Fibroblast of skin of left quadriceps (primary cell): ENCODE data around the gene LCN12.

Experiments
- DNase-seq, 2 experiments: peaks; one replicate each; pipeline ENCODE4 v3.0.0-alpha.2; 2013; ENCODE audit warnings: low read depth in 2 of 2

The LCN12 gene

GRCh38 chr9:136957901-136958300 lies 5.8 kb downstream of the LCN12 start:
- DNase-seq: no peak

- no peak for DNase-seq
Observed at GRCh38 chr9:136958473-136958872, 6.4 kb downstream of the LCN12 start.

DNA sequence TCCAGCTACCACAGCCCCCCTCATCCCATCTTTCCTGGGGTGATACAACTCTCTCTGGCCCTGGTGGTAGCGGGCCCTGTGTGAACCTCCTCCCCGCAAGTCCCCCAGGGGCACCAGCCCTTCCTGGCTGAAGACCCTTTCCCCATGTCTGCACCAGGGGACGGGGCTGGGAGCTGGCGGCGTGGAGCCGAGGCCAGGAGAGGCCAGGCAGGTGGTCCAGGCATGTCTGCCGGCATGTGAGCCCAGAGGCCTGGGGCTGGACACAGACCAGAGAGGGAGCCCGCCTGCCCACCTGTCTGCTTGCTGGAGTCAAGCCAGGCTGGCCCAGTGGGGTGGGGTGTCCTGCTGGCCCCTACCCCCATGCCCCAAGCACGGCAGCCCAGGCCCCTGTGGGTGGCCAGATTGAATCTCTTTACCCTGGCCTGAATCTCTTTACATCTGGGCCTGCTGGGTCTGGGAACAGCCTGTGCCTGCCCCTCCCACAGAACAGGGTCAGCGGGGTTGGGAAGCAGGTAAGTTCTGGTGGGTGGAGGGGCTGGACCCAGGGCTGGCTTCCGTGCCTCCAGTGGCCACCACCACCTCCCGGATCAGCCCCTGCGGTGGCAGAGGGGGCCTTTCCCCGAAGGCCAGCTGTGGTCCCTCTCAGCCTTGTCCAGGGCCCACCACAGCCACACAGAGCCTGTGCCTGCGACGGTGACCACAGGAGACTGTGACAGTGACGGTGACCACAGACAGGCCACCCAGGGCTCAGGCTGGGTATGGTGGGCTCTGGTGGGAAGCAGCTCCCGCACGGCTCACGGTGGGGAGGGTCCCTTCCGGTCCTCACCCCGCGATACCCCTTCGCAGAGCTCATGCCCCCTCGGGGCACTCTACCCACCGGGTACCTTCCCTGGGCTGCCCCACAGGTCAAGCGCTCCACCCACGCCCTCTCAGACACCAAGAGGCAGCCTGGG lies 7.1 kb downstream of the LCN12 start:
- no peak for DNase-seq

DNA sequence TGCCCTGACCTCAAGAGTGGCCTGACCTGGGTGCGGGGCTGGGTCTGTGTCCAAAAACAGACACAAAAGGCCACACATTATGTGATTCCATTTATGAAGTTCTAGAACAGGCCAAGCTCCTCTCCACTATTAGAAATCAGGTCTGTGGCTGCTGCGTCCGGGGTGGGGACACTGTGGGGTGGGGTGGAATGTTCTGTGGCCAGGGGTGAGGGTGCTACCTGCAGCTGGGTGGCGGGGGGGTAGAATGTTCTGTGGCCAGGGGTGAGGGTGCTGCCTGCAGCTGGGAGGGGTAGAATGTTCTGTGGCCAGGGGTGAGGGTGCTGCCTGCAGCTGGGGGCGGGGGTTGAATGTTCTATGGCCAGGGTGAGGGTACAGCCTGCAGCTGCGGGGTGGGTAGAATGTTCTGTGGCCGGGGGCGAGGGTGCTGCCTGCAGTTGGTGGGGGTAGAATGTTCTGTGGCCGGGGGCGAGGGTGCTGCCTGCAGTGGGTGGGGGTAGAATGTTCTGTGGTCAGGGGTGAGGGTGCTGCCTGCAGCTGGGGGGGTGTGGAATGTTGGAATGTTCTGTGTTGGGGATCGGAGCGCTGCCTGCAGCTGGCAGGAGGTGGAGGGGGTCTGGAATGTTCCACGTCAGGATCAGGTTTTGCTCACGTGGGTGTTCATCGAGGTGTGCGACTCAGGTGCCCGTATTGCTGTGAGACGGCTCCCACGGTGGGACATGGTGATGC lies 8.3 kb downstream of the LCN12 start:
- no peak for DNase-seq

DNA sequence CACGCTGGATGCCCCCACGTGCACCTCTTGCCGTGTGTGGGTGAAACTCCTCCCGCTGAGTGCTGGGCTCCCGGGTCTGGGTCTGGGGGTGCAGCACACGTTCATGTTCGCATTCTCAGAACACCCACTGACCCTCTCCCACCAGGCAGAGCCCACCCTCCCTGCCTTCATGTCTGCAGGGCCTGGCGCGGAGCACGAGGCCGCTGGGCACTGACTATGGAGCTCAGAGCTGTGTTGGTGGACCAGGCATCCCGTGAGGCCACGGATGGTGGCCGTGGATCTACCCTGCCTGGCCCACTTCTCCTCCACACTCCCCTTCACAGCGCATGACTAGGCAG lies 8.8 kb downstream of the LCN12 start:
- no peak for DNase-seq

DNA sequence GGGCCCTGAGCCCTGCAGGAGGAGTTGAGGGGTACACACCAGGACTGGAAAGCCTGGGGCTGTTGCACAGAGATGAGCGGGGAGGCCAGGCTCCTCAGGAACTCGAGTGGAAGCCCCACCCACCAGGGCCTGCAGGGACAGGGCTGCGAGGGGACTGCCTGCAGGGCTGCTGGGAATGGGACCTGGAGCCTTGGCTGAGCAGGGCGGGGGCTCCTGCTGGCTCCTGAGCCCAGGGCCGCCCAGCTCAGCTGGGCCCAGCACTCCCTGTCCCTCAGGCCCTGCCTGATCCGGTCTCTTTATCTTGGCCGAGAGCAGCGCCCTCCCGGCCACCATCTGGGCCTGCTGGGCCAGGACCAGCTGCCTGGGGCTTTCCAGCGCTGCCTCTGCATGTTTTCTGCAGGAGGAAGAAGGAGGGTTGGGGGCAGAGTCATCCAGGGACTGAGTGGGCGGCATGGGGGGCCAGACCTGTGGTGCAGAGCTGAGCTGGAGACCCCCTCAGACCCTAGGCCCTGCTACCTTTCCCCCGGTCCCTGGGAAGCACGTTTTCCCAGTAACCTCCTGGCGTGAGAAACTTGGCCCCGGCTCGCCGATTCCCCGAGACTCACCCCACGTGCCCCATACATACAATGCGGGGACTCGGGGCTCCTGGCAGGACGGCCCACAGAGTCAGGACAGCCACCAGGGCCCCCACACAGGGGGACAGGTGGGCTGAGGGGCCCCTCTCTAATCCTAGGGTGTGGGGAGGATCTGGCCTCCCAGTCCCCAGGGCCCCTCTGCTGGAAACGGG lies 9.4 kb downstream of the LCN12 start:
- no peak for DNase-seq

GRCh38 chr9:136962163-136962562 lies 10.1 kb downstream of the LCN12 start:
- DNase-seq: no peak

DNA sequence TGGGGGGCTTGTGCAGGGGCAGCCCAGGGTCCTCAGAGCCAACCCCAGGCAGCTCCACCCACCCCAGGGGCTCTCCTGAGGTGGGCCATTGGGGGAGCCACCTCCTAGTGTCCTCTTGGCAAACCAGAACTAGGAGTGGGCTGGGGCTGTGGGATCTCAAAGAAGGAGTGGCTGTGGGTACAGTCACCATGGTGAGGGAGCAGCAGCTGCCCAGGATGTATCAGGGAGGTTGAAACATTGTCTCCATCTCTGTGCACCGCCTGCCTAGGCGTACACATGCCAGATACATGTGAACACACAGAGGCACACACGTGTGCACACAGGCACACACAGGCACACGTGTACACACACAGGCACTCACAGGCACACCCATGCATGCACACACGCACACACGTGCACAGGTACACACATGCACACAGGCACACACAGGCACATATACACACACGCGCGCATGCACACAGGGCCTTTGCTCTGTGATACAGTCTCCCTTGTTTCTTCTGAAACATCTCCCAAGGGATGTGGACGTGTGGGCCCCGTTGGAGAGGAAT lies 10.7 kb downstream of the LCN12 start:
- DNase-seq: no peak

DNA sequence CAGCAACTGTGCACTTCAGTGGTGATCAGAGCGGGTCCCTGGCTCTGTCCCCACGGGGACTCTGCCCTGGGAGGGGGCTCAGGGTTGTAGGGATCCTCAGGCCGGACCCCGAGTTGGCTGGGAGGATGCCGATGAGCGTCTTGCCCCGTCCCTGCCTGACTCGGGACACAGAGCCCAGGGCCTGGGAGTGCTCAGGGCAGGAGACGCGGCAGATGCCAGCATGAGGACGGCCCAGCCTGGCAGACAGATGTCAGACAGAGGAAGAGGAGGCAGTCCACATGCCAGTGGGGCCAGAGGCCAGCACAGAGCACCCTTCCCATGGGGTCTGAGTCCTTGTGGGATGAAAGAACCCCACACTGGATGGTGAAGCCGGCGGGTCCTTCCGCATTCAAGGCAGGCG lies 11.3 kb downstream of the LCN12 start:
- DNase-seq: no peak

DNA sequence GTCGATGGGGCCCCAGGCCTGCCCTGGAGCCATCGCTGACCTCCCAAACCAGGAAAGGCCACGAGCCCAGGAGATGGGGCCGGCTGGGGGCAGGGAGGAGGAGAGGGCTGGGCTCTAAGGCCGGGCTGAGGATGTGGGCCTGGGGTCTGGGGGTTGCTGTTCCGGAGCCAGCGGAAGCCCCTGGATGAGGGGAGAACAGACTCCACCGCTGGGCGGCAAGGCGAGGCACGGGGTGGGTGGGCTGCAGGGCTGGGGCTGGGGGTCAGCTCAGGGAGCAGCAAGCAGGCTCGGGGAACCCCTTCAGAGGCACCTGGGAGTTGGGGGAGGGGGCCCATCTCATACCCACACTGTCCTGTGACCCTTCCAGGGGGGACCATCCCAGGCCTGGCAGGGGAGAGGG lies 11.7 kb downstream of the LCN12 start:
- DNase-seq: no peak

DNA sequence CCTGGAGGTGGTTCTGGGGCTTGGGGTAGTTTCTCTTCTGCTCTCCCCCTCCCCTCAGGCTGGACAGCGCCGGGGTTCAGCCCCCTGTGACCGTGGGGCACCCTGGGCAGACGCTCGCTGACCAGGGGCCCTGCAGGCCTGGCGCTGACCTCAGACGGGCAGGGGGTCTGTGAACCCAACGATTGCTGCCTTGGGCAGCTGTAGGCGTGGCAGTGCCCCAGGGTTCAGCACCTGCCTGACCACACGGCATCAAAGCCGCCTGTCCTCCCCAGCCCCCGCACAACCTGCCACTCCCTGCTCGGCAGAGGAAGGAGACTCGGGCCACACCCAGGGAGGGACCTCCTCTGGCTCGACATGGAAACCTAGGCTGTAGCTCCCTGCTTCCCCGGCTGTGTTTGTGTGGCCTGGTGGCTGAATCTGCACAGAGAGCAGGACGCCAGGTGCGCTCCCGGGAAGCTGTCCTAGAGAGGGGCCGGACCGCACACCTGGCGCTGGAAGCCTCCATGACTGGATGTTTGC lies 12.2 kb downstream of the LCN12 start:
- DNase-seq: no peak

- DNase-seq: no peak
Observed at GRCh38 chr9:136964833-136965422, 12.9 kb downstream of the LCN12 start.

DNA sequence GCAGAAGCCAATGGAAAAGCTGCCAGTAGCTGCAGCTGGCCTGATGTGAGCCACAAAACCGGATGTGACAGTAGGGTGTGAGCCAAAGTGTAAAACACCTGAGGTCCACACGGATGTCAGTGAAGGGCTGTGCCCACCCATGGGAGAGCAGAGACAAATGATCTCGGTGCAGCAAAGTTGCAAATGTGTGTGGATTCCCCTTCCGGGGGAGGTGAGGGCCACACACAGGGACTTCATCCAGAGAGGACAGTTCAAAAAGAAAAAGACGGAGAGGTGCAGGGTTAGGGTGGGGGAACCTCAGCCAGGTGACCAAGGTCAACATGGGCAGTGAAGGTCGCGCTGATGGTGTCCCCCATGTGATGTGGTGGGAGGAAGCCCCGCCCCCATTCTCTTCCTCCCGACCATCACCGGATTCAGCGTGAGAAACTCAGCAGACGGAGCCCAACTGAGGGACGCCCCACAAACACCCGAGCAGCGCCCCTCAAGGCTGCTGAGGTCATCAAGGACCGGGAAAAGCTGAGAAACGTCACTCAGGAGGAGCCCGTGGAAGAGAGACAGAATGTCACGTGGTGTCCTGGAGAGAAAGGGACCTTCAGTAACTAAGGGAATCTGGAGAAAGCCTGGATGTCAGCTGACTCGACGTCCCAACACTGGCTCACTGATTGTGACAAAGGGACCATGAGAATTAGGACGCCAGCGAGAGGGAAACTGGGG lies 13.9 kb downstream of the LCN12 start:
- no peak for DNase-seq

GRCh38 chr9:136968333-136969127 lies 16.5 kb downstream of the LCN12 start:
- DNase-seq: no peak

DNA sequence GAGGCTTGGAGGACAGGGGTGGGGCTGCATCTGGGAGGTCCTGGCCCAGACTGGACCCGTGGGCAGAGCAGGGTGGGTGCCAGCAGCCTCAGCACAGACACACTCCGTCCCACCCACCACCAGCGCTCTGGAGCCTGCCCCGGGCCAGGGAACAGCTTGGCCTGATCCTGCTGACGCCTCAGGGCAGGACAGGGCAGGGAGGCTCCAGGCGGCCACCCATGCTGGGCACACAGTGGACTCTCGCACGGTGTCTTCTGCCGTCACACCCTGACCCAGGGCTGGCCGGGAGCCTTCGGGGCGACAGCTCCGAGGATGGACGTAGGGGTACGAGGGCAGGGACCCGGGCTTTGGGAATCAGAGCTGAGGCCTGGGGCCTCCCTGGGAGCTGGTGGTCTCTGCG lies 17.1 kb downstream of the LCN12 start:
- no peak for DNase-seq

- no peak for DNase-seq
Observed at GRCh38 chr9:136969774-136970173, 17.7 kb downstream of the LCN12 start.

- no peak for DNase-seq
Observed at GRCh38 chr9:136970361-136970760, 18.3 kb downstream of the LCN12 start.

GRCh38 chr9:136971746-136972145 lies 19.7 kb downstream of the LCN12 start:
- no peak for DNase-seq

DNA sequence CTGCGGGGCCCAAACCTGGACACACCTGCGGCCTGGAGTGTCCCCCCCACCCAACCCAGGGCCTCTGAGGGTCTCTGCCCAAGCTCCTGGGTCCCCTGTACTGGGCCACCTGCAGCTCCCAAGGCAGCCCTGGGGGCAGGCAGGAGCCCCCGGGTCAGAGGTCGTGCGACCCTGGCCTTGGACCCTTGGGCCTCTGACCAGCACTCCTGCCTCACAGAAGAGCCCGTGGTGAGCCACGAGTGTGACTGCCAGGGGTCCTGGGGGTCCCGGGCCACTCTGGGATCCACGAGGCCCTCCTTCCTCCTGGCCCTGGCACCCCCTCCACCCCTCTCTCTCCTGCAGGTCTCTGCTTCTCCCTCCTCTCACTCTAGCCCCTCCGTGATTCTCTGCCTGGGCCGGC lies 20.3 kb downstream of the LCN12 start:
- DNase-seq: no peak

- DNase-seq: no peak
Observed at GRCh38 chr9:136972743-136973142, 20.7 kb downstream of the LCN12 start.
